Sigmoid colon (tissue), 4 donors: ENCODE results near the gene PRR14L.

ENCODE experiments used
- CTCF ChIP-seq, 4 experiments: fragments of 450-650 bp in 3 of 4; fragments of 200-600 bp in 1 of 4; IDR thresholded peaks; one replicate each; pipeline ENCODE4 v1.5.1; 2016 to 2019; ENCODE audit warnings: antibody characterized with exemption in 4 of 4, mild to moderate bottlenecking in 3 of 4, moderate library complexity in 2 of 4
- POLR2AphosphoS5 ChIP-seq, 4 donors: sonication (generic); formaldehyde crosslinking; IDR thresholded peaks; one replicate each; pipeline ENCODE4 v1.6.1; 2017; ENCODE audit warnings: antibody characterized with exemption in 4 of 4

- TF ChIP-seq POLR2AphosphoS5 (IDR thresholded peaks at IDR 0.05) = no peak
- TF ChIP-seq CTCF (IDR thresholded peaks at IDR 0.05) = no peak
Observed at GRCh38 chr22:31754813-31755212, 4.9 kb upstream of the PRR14L start.
